ENCODE measurements around the gene PADI3.
"Not testable (repeated sequence)": the region's sequence is repeated elsewhere in the genome, so short reads cannot be mapped to it uniquely, and the experiment has no call there.

The PADI3 gene

DNA sequence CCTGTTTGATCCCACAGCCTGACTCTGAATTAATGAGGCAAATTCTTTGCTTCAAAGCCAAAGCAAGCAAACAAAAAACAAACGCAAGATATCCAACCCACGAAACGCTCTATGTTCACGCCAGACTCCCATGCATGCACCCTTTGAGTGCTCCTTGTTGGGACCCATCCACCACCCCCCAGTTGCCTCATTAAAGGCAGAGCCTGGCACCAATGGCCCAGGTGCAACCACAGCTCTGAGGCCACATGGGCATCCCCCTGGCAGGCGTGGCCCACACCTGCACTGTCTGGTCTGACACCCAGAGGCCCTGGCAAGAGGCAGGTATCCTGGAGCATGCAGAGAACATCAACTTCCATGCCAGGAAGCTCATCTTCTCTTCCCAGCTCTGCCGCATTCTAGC lies 58.0 kb downstream of the PADI3 start:
- no peak for DNase-seq

- no peak for DNase-seq
Observed at GRCh38 chr1:17307329-17307728, 58.4 kb downstream of the PADI3 start.

DNA sequence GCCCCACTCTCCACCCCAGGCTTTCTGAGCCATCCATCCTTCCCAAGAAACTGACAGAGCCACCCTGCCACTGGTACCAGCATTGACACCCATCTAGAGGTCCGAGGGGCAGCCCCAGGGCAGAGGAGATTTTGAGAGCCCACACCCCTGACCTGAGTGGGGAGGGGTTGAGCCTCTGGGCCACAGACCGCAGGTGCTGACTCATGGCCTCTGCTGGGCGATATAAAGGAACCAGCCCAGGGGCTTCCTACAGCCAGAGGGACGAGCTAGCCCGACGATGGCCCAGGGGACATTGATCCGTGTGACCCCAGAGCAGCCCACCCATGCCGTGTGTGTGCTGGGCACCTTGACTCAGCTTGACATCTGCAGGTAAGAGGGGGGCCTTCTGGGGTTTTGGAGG lies 59.0 kb downstream of the PADI3 start, which contains the start of gene PADI4:
TSS of gene PADI4 (plus strand) at position 252 of the 400 bp plus-strand sequence. CDS start at position 278, 26 bp downstream.
- no peak for DNase-seq

DNA sequence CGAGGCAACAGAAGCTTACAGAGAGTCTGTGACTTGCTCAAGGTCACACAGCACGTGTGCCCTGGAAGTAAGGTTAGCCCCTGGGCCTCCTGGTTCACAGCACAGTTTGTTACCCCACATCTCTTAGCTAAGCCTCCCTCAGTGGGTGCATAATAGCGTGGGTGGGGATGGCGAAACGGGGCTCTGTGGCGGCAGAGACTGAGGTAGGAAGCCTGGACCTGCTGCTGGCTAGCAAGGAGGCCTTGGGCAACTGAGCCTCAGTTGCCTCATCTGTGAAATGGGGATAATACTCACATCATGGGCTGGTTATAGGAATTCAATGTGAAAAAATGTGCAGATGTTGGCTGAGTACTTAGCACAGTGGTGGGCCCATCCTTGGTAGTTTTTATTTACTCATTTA lies 59.7 kb downstream of the PADI3 start:
- no peak for DNase-seq

DNA sequence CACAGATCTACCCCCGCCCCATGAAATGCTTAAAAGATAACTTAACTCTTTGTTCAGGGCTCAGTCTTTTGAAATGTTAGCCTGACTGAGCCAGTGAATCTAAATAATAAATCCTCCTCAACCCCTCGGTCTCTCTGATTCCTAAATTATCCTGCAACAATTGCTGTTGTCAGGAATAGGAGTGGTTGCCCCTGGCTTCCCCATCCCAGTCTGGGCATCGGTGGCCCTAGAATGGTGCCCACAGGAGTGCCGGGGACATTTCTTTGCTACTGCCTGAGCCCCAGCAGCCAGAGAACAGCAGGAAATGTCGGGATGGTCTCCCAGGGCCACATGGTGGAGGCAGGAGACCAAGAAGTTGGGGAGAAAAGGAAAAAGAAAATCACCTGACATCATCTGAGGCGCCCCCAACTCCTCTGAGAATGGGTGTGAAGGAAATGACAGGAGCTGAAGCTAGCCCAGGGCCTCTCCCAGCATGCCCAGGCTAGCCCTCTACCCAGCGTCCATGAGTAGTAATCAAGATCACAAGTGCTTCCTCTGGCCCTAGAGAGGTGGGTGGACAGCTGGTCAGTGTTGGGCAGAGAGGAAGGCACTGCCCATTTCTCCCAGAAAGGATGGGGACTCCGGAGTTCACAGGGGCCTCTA lies 60.6 kb downstream of the PADI3 start:
- DNase-seq = no peak

- no peak for DNase-seq
Observed at GRCh38 chr1:17310068-17310640, 61.3 kb downstream of the PADI3 start.

- DNase-seq = no peak
Observed at GRCh38 chr1:17313530-17314309, 64.8 kb downstream of the PADI3 start.

- no peak for DNase-seq
Observed at GRCh38 chr1:17314491-17314971, 65.6 kb downstream of the PADI3 start.

DNA sequence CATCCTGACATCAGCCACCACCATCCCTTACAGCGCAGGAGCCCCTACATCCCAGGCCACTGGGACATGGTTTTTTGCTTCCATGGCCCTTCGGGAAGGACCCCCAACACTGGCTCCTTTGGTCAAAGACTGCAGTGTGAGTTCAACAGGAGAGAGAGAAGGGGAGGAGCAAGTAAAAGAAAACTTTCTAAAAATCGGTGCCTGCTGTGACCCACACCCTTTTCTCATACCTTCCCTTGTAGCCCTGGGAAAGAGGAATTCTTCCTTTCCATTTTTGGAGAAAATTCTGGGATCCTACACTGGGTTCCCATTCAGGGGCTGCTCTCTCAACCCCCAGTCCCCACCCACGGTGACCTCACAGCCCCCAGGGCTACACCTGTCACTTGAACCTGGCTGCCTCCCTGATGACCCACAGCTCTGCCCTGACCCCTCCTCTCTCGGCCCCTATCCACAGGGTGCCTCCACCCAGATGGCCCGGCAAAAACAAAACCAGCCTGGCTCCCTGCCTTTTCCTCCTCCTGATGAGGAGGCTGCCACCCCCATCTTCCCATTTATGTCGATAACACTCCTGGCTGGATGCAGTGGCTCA lies 66.7 kb downstream of the PADI3 start:
- DNase-seq = no peak

DNA sequence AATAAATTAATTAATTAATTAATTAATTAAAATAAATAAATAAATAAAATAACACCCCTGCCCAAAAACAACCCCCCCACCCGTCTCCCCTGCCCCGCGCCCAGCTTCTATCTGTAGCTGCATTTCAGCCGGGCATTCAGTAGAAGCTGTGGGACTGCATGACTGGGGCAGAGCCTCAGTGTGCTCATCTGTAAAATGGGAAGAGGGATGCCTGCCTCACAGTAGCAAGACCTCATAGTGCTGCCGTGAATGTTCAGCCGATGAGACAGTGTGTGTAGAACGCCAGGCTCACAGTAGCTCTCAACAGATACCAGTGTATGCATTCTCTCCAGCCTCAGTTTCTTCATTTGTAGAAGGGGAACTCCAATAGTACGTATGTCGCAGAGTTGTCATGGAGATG lies 67.8 kb downstream of the PADI3 start:
- DNase-seq = no peak

- no peak for DNase-seq
Observed at GRCh38 chr1:17318262-17318661, 69.4 kb downstream of the PADI3 start.

GRCh38 chr1:17319561-17320350 lies 70.9 kb downstream of the PADI3 start:
- DNase-seq = no peak

DNA sequence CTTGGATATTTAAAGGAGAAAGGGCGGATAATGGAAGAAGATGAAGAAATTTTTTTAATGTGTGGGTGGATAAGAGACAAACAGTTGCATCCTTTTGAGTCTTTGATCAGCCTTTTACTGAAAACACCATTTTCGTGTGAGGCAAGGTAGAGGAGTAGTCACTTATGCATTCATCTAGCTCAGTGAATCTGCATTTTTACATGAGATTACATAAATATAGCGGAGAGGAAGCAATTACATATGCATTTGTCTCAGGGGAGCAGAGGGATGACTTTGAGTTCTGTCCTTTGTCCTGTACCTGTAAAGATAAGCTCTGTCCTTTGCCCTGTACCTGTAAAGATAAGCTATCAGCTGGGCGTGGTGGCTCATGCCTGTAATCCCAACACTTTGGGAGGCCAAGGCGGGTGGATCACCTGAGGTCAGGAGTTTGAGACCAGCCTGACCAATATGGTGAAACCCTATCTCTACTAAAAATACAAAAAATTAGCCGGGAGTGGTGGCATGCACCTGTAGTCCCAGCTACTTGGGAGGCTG lies 73.0 kb downstream of the PADI3 start:
- DNase-seq = not testable (repeated sequence)

DNA sequence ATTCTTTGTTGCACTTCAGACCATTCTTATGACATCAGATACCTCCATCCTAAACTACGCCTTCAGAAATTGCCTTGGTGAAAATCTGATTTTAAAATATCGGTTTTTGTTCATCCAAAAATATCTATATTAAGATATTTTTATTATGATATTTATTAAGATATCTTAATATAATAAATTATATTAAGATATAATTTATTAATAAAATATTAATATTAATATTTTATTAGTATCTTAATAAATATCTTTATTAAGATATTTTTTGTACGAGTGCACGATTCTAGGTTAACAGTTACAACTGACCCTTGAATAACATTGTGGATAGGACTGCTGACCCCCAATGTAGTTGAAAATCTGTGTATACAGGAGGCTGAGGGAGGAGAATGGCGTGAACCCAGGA lies 80.0 kb downstream of the PADI3 start:
- no peak for DNase-seq

- DNase-seq = no peak
Observed at GRCh38 chr1:17329610-17330009, 80.7 kb downstream of the PADI3 start.

- no peak for DNase-seq
Observed at GRCh38 chr1:17330856-17331255, 82.0 kb downstream of the PADI3 start.

GRCh38 chr1:17333081-17333480 lies 84.2 kb downstream of the PADI3 start:
- DNase-seq = no peak

All from kidney glomerular epithelial cell (primary cell).